GM23248 (cell line): ENCODE measurements around the gene PFKP. TPM values are rescaled to one million over a fixed set of nuclear protein-coding genes. Genes with fewer than 3 reads are reported as not detected.

Source experiments
- DNase-seq: peaks from one replicate; pipeline ENCODE4 v3.0.0-alpha.2; 2015
- H2AFZ ChIP-seq: fragments of 200-600 bp; sonication (generic); 2 replicates; pipeline ENCODE4 v1.6.1; 2016; ENCODE audit warnings: antibody characterized with exemption
- H3F3A ChIP-seq: fragments of 200-600 bp; sonication (generic); 2 replicates; pipeline ENCODE4 v1.6.1; 2016; ENCODE audit warnings: mild to moderate bottlenecking, antibody characterized with exemption, mixed run types; ENCODE audit not compliant: insufficient read depth
- H3K27ac ChIP-seq: fragments of 200-600 bp; sonication (generic); 2 replicates; pipeline ENCODE4 v1.5.1; 2016; ENCODE audit warnings: mild to moderate bottlenecking
- H3K27me3 ChIP-seq: fragments of 200-600 bp; sonication (generic); replicated peaks from 2 replicates; pipeline ENCODE4 v1.6.1; 2016; ENCODE audit warnings: mild to moderate bottlenecking; ENCODE audit not compliant: insufficient read depth
- H3K36me3 ChIP-seq: fragments of 200-600 bp; sonication (generic); 2 replicates; pipeline ENCODE4 v1.6.1; 2016; ENCODE audit warnings: low read depth, mild to moderate bottlenecking
- H3K4me1 ChIP-seq: fragments of 200-600 bp; sonication (generic); 2 replicates; pipeline ENCODE4 v1.6.1; 2016; ENCODE audit warnings: mild to moderate bottlenecking; ENCODE audit not compliant: insufficient read depth
- H3K4me2 ChIP-seq: fragments of 200-600 bp; sonication (generic); one replicate; pipeline ENCODE4 v1.6.1; 2016; ENCODE audit warnings: mild to moderate bottlenecking; ENCODE audit not compliant: unreplicated experiment
- H3K4me3 ChIP-seq: fragments of 200-600 bp; sonication (generic); 2 replicates; pipeline ENCODE4 v1.5.1; 2016; ENCODE audit warnings: mild to moderate bottlenecking
- H3K79me2 ChIP-seq: fragments of 200-600 bp; sonication (generic); 2 replicates; pipeline ENCODE4 v1.6.1; 2016; ENCODE audit warnings: mild to moderate bottlenecking; ENCODE audit not compliant: insufficient read depth
- H3K9ac ChIP-seq: fragments of 200-600 bp; sonication (generic); 2 replicates; pipeline ENCODE4 v1.6.1; 2016; ENCODE audit warnings: mild to moderate bottlenecking
- H3K9me2 ChIP-seq: fragments of 200-600 bp; sonication (generic); 2 replicates; pipeline ENCODE4 v1.6.1; 2016; ENCODE audit warnings: mixed run types, mild to moderate bottlenecking, moderate library complexity; ENCODE audit not compliant: insufficient read depth
- H3K9me3 ChIP-seq: fragments of 200-600 bp; sonication (generic); one replicate; pipeline ENCODE4 v1.6.1; 2017; ENCODE audit warnings: low read depth
- H4K20me1 ChIP-seq: fragments of 200-600 bp; sonication (generic); 2 replicates; pipeline ENCODE4 v1.6.0; 2016; ENCODE audit not compliant: insufficient read depth
- EZH2 ChIP-seq: fragments of 200-600 bp; sonication (generic); IDR thresholded peaks from 2 replicates; pipeline ENCODE4 v1.6.1; 2018; ENCODE audit warnings: antibody characterized with exemption, mild to moderate bottlenecking; ENCODE audit not compliant: insufficient read depth, poor library complexity, severe bottlenecking
- EZH2phosphoT487 ChIP-seq: fragments of 200-600 bp; sonication (generic); IDR thresholded peaks from 2 replicates; pipeline ENCODE4 v1.6.1; 2018; ENCODE audit warnings: antibody characterized with exemption, moderate library complexity, mild to moderate bottlenecking, low read depth; ENCODE audit not compliant: insufficient read depth
- WGBS, 2 experiments: methylation state at CpG; one replicate each; pipeline ENCODE4 v1.1.6; 2015 to 2017; ENCODE audit warnings: low lambda C conversion rate in 2 of 2, low coverage in 1 of 2; ENCODE audit errors: missing lambda C conversion rate in 2 of 2; 5-methylcytosine and 5-hydroxymethylcytosine counted together
- in situ Hi-C: fragments of 300-500 bp; cut with MboI; formaldehyde crosslinking; loops from 2 replicates; pipeline ENCODE4 v1.15.0; 2020
- polyA plus RNA-seq: library from polyadenylated mRNA; unstranded; fragments of >200 nt; fragmentation: Nextera tagmentation; extraction: Ambion mirVana; gene quantifications from 2 replicates; pipeline ENCODE4 v1.2.1, GENCODE V29; 2016
- total RNA-seq: library from RNA; depleted of rRNA; stranded (reverse); fragments of >200 nt; shearing (Covaris generic); gene quantifications from 2 replicates; pipeline ENCODE4 v1.2.3, GENCODE V29; 2014

PFKP gene
- total and polyA plus RNA-seq, 2 experiments from 2014 or later = 133 to 159 TPM

DNA sequence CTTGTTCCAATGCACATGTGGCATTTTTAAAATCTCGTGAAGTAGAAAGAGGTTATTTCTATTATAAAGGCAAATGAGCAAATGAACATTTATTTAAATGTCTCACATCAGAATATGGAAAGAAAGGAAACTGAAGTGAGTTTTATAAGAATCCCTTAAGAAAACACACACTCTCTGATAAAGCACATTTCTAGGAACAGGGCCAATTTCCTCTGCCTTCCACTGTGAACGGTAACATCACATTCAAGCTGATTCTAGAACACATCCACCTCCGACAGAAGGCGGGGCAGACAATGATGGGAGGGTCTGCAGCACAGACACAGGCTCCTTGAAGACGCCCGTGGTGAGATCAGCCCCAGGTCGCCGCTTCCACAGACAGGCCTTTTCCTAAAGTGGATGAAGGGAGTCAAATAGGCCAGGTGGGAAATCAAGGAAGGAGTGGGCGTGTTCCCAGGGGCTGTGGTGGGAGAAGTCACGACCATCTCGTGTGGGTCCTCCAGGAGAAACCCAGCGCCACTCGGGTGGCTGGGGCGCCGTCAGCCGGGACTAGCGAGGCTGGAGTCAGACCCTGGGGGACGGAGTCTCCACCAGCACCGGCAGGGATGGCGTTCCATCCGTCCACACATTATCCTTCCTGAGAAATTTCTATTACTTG lies 74.1 kb downstream of the PFKP start:
- Histone ChIP-seq H3K79me2 (no peaks in the 10 kb centered on the region), H3K36me3 (peaks cover 76% of the 10 kb centered on the region), H3F3A (peaks cover 49% of the 10 kb centered on the region), H3K4me2 (no peak overlapping the region), H3K9me3 (no peaks in the 10 kb centered on the region), H3K27me3 (no peaks in the 10 kb centered on the region), H3K9ac (no peak overlapping the region), H2AFZ (no peak overlapping the region), H4K20me1 (no peaks in the 10 kb centered on the region), H3K4me3 (no peak overlapping the region), H3K4me1 (peaks cover 12% of the 10 kb centered on the region), H3K9me2 (no peaks in the 10 kb centered on the region), H3K27ac (no peak overlapping the region)
- TF ChIP-seq EZH2phosphoT487 (no peak), EZH2 (no peak)
- no peak for DNase-seq
- in situ Hi-C loops = no loop called here
- 89 to 91% methylated on average over 21 of the region's 21 CpGs for WGBS, 2 experiments

DNA sequence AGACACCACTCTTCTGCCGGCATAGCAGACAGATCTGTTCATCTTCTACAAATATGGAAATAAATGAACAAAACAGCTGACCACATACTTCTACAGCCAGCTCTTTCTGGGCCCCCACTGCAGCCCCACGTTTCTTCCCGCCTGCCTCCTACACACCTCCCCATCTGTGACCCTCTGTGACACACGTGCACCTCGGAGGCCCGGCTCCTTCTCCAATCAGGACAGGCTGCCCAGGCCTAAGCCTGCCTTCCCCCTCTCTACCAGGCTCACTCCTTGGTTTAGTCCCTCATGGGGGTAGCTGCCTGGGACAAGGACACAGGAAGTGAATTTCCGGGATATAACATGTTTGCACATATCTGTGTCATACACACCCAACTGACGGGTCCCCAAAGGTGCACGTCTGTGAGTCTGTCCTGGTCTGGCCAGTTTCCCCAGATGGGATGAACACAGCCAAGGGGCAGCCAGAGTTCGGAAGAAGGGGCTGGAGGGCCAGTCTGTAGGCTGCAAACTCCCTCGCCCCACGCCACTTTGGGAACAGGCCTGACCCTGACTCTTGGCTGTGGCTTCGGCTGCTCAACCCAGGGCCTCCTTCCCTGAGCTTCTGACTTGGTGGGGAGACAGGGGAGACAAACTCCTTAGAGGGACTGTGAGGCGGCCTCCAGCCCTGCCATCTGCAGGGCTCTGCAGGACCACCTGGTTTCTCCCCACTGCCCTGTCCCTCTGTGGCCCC lies 75.0 kb downstream of the PFKP start:
- H3K4me1 ChIP-seq = peaks cover 4% of the 10 kb centered on the region
- no peak overlapping the region for H3K4me3 ChIP-seq
- in situ Hi-C loops = no loop called here
- no peaks in the 10 kb centered on the region for H3K27me3 ChIP-seq
- peaks cover 51% of the 10 kb centered on the region for H3F3A ChIP-seq
- no peak overlapping the region for H3K9ac ChIP-seq
- no peaks in the 10 kb centered on the region for H3K9me2 ChIP-seq
- H4K20me1 ChIP-seq = no peaks in the 10 kb centered on the region
- H3K9me3 ChIP-seq = no peaks in the 10 kb centered on the region
- H3K4me2 ChIP-seq = no peak overlapping the region
- no peak overlapping the region for H3K27ac ChIP-seq
- no peak for DNase-seq
- TF ChIP-seq EZH2 (no peak), EZH2phosphoT487 (no peak)
- no peak overlapping the region for H2AFZ ChIP-seq
- WGBS, 2 experiments = 88% methylated on average over 14 of the region's 14 CpGs
- H3K36me3 ChIP-seq = peaks cover 80% of the 10 kb centered on the region
- H3K79me2 ChIP-seq = no peaks in the 10 kb centered on the region

DNA sequence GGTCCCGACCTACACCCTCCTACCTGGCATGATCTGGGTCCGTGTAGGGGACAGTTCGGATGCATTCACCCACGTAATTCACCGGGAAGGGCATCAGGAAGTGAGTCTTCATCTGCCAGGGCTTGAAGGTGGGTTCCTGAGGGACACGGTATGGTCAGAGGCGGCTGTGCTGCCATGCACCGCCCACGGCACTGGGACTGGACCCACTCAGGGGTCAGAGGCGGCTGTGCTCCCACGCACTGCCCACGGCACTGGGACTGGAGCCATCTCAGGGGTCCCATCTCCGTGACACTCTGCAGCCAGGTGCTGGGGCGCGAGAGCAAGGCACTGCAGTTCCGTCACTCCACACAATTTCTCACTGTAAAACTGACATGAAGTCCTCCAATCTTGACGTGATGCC lies 76.0 kb downstream of the PFKP start:
- in situ Hi-C loops = no loop called here
- no peak for DNase-seq
- H3K9me3 ChIP-seq = no peaks in the 10 kb centered on the region
- H3K79me2 ChIP-seq = no peaks in the 10 kb centered on the region
- H3K4me2 ChIP-seq = no peak overlapping the region
- 91 to 94% methylated on average over 17 of the region's 17 CpGs for WGBS, 2 experiments
- H3K27ac ChIP-seq = no peak overlapping the region
- peaks cover 81% of the 10 kb centered on the region for H3K36me3 ChIP-seq
- TF ChIP-seq EZH2 (no peak), EZH2phosphoT487 (no peak)
- no peak overlapping the region for H3K4me3 ChIP-seq
- H3K9ac ChIP-seq = no peak overlapping the region
- H2AFZ ChIP-seq = no peak overlapping the region
- no peaks in the 10 kb centered on the region for H3K9me2 ChIP-seq
- peaks cover 47% of the 10 kb centered on the region for H3F3A ChIP-seq
- no peaks in the 10 kb centered on the region for H3K27me3 ChIP-seq
- H4K20me1 ChIP-seq = no peaks in the 10 kb centered on the region
- H3K4me1 ChIP-seq = no peaks in the 10 kb centered on the region

DNA sequence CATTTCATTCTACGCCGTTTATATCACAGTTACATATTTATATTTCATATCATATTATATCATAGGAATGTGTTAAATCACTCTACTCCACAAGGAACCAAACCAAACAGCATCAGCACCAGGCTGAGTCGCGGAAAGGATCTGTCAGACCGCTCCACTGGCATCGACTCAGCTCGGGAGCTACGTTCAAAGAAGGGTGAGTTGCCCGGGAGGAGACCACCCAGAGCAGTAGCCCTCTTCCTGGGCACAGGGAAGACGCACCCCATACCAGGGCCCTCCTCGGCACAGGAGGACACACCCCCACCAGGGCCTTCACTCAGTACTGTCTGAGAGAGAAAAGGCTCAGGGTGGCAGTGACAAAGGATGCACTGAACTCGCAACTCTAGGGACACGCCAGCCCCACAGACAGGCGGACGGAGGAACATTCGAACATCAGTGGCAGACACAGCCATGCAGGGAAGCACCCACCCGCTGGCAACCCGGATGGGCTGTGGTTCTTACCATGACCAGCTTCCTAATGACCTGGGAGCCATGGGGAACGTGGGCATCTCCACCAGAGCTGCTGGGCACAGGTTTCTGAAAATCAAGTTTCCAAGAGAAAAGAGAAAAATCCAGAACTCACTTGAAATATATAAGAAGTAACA lies 76.6 kb downstream of the PFKP start:
- Histone ChIP-seq H3K36me3 (peaks cover 81% of the 10 kb centered on the region), H3K79me2 (no peaks in the 10 kb centered on the region), H3K4me2 (no peak overlapping the region), H3K27ac (no peak overlapping the region), H4K20me1 (no peaks in the 10 kb centered on the region), H3K9ac (no peak overlapping the region), H3K27me3 (no peaks in the 10 kb centered on the region), H3K9me2 (no peaks in the 10 kb centered on the region), H3K4me3 (no peak overlapping the region), H3K4me1 (no peaks in the 10 kb centered on the region), H2AFZ (no peak overlapping the region), H3F3A (peaks cover 41% of the 10 kb centered on the region), H3K9me3 (no peaks in the 10 kb centered on the region)
- TF ChIP-seq EZH2 = no peak
- no peak for TF ChIP-seq EZH2phosphoT487
- in situ Hi-C loops = no loop called here
- 87 to 92% methylated on average over 19 of the region's 19 CpGs for WGBS, 2 experiments
- no peak for DNase-seq
